ENCODE measurements around the gene EHBP1L1. TPM values are rescaled to one million over a fixed set of nuclear protein-coding genes. Genes with fewer than 3 reads are reported as not detected.

Gene EHBP1L1
- total and polyA plus RNA-seq, 2 of the 8 experiments (the other 6 are each of a cell fraction or from before 2014, with no cell fraction given) = 4.3 to 6.6 TPM

DNA sequence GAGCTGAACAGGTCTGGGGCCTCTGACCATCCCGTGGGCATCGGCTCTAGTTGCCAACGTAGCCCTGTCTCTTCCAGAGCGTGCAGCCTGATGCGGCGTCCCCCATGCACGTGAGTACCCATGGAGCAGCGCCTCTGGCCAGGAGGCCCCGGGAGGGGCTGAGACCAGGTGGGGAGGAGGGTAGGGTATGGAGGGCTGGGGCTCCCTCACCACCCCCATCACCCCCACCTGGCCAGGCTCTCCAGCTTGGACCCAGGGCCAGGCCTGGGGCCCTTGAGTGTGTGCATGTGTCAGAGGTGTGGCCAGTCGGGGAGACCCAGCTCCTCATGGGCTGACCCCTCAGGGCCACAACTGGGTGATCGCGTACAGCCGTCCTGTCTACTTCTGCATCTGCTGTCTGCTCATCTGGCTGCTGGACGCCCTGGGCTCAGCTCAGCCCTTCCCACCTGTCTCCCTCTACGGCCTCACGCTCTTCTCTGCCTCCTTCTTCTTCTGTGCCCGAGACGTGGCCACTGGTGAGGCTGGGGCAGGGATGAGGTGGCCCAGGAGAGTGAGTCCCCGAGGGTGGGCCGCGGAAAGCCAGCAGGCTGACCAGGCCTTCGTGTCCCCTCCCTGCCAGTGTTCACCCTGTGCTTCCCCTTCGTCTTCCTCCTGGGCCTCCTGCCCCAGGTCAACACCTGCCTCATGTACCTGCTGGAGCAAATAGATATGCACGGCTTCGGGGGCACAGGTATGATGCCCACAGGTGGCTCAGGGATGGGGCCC is 48.2 kb downstream of the EHBP1L1 start:
- Histone ChIP-seq H3K4me3 (ENCODE audit: extremely low read depth in 1 of 4, insufficient read depth in 2 of 4, low read depth in 3 of 4, low read length in 4 of 4) (no peak overlapping the region), H3K4ac (replicated peaks; ENCODE audit: insufficient read length, low read depth, low read length) (no peak overlapping the region), H2BK15ac (ENCODE audit: low read length) (no peak overlapping the region), H3K56ac (replicated peaks; ENCODE audit: insufficient read length, low read depth, low read length) (no peak overlapping the region), H2AFZ (ENCODE audit: low read length) (no peak overlapping the region), H2AK5ac (ENCODE audit: low read depth, low read length) (no peak overlapping the region), H3K27ac (ENCODE audit: low read depth, low read length) (no peak overlapping the region), H3K9ac (replicated peaks in 1 of 4; ENCODE audit: extremely low read depth in 1 of 4, low read depth in 3 of 4, low read length in 3 of 4) (no peak overlapping the region), H4K20me1 (replicated peaks in 1 of 2; ENCODE audit: control insufficient read depth in 1 of 2, insufficient read depth in 2 of 2, low read length in 2 of 2) (peaks cover 0 to 37% of the 10 kb centered on the region in 2 experiments), H2BK12ac (ENCODE audit: low read depth, low read length) (no peak overlapping the region), H3K79me1 (ENCODE audit: low read depth, low read length) (peaks cover 3% of the 10 kb centered on the region; the same call in 1 of the 2 replicates), H3K9me3 (ENCODE audit: insufficient read depth in 2 of 2, low read depth in 1 of 2, low read length in 1 of 2) (no peaks in the 10 kb centered on the region), H3K18ac (ENCODE audit: extremely low read depth, low read length) (no peak overlapping the region), H3K4me1 (replicated peaks in 1 of 4; ENCODE audit: control insufficient read depth in 3 of 4, insufficient read depth in 4 of 4, low read length in 3 of 4) (no peaks in the 10 kb centered on the region), H3K4me2 (ENCODE audit: insufficient read depth in 1 of 2, low read depth in 2 of 2, low read length in 2 of 2) (no peak overlapping the region), H2BK5ac (ENCODE audit: low read depth, low read length) (no peak overlapping the region), H3K23me2 (ENCODE audit: low read depth, low read length) (no peaks in the 10 kb centered on the region), H3K14ac (ENCODE audit: insufficient read length) (no peak overlapping the region), H4K91ac (replicated peaks; ENCODE audit: insufficient read length, low read length) (no peak overlapping the region), H3K23ac (ENCODE audit: insufficient read length) (no peak overlapping the region), H4K5ac (ENCODE audit: insufficient read length, low read depth, low read length) (no peak overlapping the region), H2BK120ac (replicated peaks; ENCODE audit: low read depth, low read length) (no peak overlapping the region), H3K27me3 (replicated peaks in 1 of 4; ENCODE audit: control insufficient read depth in 3 of 4, extremely low read depth in 1 of 4, insufficient read depth in 3 of 4, low read length in 3 of 4) (no peaks in the 10 kb centered on the region), H3K36me3 (ENCODE audit: control insufficient read depth in 2 of 4, insufficient read depth in 4 of 4, low read length in 3 of 4) (peaks cover 21 to 52% (median 34%) of the 10 kb centered on the region in 4 experiments; a peak in 7 of 8 replicates), H3K79me2 (ENCODE audit: control insufficient read depth in 1 of 2, insufficient read depth in 2 of 2, low read length in 2 of 2) (no peaks in the 10 kb centered on the region), H2BK20ac (ENCODE audit: low read length) (no peak overlapping the region), H4K8ac (ENCODE audit: extremely low read depth, insufficient read depth, low read length) (no peak overlapping the region)
- POLR2A ChIA-PET (ENCODE audit: partially characterized antibody) = interaction anchor here (0.7 to 4.1 kb wide), 8 partner anchors 8 to 285 kb away, joined by 3 to 40 read pairs (median 4); partner anchors contain the start of gene SIPA1
- TF ChIP-seq POLR2AphosphoS5 (IDR thresholded peaks at IDR 0.05; ENCODE audit: low read depth, low read length) = no peak
- no peak for TF ChIP-seq SIRT6 (IDR thresholded peaks at IDR 0.05; ENCODE audit: low read length)
- TF ChIP-seq BRCA1 (IDR thresholded peaks at IDR 0.05; ENCODE audit: low read depth, low read length) = no peak
- TF ChIP-seq EP300 (IDR thresholded peaks at IDR 0.05; ENCODE audit: borderline replicate concordance in 1 of 2, low read depth in 2 of 2, low read length in 2 of 2) = no peak
- TF ChIP-seq TAF7 (optimal IDR thresholded peaks at IDR 0.05; ENCODE audit: borderline replicate concordance, low read depth, low read length) = no peak
- TF ChIP-seq MAFK (IDR thresholded peaks at IDR 0.05; ENCODE audit: low read depth, low read length) = no peak
- TF ChIP-seq, protein P1, sequence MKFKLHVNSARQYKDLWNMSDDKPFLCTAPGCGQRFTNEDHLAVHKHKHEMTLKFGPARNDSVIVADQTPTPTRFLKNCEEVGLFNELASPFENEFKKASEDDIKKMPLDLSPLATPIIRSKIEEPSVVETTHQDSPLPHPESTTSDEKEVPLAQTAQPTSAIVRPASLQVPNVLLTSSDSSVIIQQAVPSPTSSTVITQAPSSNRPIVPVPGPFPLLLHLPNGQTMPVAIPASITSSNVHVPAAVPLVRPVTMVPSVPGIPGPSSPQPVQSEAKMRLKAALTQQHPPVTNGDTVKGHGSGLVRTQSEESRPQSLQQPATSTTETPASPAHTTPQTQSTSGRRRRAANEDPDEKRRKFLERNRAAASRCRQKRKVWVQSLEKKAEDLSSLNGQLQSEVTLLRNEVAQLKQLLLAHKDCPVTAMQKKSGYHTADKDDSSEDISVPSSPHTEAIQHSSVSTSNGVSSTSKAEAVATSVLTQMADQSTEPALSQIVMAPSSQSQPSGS (IDR thresholded peaks at IDR 0.05; ENCODE audit: low read length) = no peak
- TF ChIP-seq KDM5A (IDR thresholded peaks at IDR 0.05; ENCODE audit: low read length) = no peak
- no peak for DNase-seq (ENCODE audit: low read depth in 1 of 2, low spot score in 2 of 2)
- WGBS, 2 experiments (ENCODE audit: extremely low coverage in 1 of 2, insufficient coverage in 1 of 2, insufficient read length in 1 of 2, insufficient replicate concordance in 2 of 2, low coverage in 1 of 2, low lambda C conversion rate in 2 of 2, missing lambda C conversion rate in 1 of 2) = 85% methylated on average over 25 of the region's 25 CpGs; no CpG with 5 or more reads in 1 of the 2 experiments
- no peak for FAIRE-seq
- CTCF ChIA-PET (ENCODE audit: partially characterized antibody) = interaction anchor here (0.6 to 1.3 kb wide), 3 partner anchors 14 to 59 kb away, joined by 3 read pairs; no protein-coding TSS in a partner anchor
